ENCODE data around the gene SCAMP5.

The SCAMP5 gene

DNA sequence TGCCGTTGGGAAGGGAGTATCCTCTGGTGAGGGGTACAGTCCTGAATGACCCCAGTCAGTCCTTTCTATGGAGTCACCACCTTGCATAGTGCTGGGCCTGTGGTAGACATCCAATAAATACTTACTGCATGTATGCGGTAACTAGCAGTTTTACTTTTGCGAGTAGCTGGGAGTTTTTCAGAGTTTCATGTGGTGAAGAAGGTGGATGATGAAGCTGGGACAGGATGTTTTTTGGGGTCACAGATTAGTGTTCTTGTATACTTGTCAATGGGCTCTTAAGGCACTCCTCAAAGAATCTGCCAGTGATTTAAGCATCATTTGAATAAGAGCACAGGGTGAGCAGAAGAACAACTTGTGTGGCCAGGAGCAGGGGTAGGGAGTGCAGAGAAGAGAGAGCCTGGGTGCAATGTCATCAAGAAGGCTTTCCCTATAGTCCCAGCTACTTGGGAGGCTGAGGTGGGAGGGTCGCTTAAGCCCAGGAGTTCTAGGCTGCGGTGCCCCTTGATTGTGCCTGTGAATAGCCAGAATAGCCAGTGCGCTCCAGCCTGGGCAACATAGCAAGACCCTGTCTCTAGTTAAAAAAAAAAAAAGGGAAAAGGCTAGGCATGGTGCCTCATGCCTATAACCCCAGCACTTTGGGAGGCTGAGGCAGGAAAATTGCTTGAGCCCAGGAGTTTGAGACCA is 50.1 kb downstream of the SCAMP5 start:
- no peak for DNase-seq (ENCODE audit: low read depth in 2 of 2)

DNA sequence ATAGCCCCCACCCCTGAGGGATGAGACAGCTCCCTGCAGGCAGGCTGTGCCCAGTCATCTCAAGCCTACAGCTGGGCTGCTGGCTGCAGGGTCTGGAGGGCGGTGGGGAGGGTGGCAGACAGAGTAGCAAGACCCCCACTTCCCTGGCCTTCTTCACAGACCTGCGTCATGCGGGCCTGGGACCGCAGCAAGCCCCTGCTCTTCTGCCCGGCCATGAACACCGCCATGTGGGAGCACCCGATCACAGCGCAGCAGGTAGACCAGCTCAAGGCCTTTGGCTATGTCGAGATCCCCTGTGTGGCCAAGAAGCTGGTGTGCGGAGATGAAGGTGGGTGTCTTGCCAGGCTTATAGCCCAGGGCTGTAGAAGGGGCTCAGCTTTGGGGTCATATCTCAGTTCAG is 53.0 kb downstream of the SCAMP5 start:
- DNase-seq (ENCODE audit: low read depth in 2 of 2): no peak

DNA sequence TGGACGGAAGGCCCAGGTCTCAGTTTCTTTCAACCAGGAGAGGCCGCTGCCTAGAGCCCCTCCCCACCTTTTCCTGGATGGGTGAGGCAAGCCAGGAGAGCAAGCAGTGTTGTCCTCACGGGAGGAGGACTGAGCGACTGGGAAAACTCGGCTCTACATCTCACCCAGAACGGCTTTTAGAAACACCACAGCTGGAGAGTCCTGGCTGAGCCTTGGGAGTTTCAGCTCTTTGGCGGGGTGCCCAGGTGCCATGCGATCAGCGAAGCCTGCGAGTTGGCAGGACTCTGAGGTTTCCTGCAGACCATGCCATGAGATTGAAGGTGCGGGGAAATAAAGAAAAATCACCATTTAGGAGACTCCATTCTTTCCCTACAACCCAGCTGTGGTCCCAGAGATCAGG is 54.0 kb downstream of the SCAMP5 start:
- DNase-seq (ENCODE audit: low read depth in 2 of 2): no peak

DNA sequence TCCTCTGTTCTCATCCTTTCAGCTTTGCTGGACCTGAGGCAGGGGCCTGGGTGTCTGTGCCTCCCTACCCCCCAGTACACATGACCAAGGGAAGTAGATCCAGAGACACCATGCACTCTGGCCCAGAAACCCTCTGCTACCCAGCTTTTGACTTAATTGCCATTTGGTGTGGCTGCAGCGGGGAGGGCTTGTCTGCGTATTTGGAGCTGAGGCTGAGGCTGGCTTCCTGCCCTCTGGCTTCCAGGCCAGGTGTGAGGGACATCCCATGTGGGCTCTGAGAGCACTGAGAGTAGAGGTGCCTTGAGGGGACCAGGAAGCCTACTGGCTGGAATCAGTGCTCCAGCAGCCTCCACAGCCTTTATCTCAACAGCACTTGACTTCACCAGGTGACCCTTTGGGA is 54.9 kb downstream of the SCAMP5 start:
- DNase-seq (ENCODE audit: low read depth in 2 of 2): no peak

DNA sequence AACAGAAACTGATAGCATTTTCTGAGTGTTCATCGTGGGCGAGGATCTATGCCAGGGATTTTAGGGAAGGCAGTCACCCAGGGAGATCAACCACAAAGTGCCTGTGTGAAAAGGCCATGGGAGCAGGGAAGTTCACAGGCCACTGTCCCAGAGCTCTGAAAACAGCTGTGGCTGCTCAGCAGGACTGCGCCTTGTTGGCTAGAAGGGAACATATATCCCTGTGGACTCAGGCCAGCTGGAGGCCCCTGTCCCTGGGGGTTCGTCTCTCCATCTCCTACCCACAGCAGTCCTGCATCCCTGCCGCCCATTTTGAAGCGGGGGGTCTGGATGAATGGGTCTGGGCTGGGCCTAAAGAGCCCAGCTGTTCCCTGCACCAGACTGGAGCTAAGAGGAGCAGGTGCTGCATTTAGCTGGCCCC is 55.8 kb downstream of the SCAMP5 start:
- DNase-seq (ENCODE audit: low read depth in 2 of 2): no peak

DNA sequence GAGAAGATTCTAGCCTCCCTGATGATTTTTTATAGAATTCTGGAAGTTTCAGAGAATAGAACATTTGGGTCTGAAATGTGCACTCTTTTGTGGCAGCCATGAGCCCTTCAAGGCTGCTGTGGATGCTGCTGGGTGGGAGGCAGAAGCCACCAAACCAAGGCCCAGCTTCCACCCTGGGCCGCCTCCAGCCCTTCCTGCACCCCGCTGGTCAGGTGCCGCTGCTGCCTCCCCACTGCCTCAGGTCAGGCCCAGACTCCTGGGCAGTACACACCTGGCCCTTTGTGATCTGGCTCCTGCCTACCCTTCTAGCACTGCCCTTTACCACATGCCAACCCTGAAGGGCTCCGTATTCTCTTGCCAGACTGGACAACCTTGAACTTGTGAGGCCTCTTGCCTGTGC is 56.3 kb downstream of the SCAMP5 start:
- DNase-seq (ENCODE audit: low read depth in 2 of 2): no peak

DNA sequence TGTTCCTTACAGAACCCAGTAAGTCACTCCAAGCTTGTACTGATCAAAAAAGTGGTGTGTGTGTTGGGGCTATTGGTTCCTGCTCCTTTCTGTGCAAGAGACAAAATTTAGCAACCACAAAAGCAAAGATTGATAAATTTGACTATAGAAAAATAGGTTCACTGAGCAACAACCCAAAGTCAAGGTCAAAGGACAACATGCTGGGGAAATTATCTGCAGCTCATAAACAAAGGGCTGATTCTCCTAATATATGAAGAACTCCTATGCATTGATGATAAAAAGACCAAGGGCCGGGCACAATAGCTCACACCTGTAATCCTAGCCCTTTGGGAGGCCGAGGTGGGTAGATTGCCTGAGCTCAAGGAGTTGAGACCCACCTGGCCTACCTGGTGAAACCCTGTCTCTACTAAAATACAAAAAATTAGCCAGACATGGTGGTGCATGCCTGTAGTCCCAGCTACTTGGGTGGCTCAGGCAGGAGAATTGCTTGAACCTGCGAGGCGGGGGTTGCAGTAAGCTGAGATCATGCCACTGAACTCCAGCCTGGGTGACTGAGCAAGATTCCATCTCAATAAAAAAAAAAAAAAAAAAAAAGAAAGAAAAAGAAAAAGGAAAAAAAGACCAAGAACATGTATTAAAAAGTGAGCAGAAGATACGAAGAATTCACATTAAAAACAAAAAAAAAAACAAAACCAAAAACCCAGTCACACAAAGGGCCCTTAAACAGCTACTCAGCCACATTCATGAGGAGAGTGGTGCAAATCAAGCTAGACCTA is 57.8 kb downstream of the SCAMP5 start:
- no peak for DNase-seq (ENCODE audit: low read depth in 2 of 2)

DNA sequence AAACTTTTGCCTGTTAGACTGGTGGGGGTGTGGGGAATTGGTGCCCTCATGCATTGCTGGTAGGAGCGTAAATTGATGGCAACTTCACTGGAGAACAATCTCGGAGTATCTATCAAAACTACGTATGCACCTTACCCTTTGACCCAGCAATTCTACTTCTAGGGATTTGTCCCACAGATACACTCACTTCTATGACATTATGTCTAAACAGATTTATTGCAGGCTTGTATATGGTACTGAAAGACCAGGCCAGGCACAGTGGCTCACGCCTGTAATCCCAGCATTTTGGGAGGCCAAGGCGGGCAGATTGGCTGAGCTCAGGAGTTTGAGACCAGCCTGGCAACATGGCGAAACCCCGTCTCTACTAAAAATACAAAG is 58.4 kb downstream of the SCAMP5 start:
- no peak for DNase-seq (ENCODE audit: low read depth in 2 of 2)

DNA sequence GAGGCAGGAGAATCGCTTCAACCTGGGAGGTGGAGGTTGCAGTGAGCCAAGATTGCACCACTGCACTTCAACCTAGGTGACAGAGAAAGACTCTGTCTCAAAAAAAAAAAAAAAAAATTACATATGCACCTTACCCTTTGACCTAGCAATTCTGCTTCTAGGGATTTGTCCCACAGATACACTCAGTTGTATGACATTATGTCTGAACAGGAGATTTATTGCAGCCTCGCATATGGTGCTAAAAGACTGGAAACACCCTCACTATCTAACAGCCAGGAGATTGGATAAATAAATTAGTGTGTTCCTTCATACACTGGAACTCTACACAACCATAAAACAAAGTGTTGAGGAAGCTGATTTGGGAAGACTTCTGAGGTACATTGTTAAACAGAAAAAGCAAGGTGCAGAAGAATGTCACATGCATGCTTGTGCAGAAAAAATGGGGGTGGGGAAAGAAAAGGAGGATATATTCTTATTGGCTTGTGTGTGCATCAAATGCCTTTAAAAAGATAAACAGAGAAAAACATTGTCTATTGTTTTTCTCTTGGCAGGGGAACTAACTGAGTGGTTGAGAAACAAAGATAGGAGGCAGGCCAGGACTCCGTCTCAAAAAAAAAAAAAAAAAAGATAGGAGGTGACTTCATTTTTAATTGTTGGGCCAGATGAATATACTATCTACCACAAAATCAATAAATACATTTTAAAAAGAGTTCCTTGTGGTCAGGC is 59.0 kb downstream of the SCAMP5 start:
- DNase-seq (ENCODE audit: low read depth in 2 of 2): no peak

DNA sequence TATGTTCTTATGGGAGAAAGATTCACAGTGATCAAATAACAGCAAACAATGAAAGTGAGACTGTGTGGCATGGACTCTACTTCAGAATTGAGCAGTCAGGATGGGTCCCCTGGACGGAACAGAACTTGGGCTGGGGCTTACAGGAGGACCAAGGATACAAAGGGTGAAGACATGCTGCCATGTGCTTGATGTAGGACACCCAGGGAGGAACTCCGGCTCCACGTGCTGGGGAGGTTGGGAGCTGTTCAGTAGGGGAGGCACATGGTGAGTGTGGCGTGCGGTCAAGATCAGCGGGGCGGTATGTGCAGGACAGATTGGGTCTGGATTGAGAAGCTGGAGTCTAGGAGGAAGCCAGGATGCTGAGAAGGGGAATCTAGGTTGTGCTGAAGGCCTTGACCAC is 60.7 kb downstream of the SCAMP5 start:
- DNase-seq (ENCODE audit: low read depth in 2 of 2): no peak

DNA sequence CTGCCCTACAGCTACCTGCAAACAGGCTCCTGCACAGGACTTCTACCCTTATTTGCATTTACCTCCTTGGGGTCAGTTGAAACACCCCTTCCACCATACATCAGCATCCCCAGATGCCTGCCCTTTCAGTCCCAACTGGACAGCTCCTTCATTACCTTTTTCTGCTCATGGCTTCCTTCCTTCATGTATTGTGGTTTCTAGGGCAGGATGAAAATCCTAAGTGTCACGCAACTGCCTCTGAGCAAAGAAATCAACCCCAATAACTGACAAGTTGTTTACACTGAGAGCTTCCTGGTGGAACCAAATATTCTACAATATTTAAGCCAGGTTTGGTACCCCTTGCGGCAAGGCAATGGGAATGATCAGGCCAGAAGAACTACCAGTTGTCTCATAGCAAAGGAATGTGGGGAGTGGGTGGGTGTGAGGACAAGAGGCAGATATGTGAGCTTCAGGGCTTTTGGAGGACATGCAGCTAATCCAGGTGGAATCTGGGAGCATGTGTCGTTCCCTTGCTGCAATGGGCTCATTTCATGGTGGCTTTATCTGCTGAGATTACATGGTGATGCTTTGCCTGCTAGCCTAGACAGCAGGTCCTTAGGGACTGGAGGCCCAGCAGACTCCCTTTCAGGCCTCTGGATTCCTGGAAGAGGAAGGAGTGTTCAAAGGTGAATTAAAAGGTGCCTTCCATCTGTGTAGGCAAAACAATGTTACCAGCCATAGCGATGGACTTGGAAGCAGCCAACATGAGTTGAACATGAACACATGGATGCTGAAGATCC is 63.0 kb downstream of the SCAMP5 start:
- no peak for DNase-seq (ENCODE audit: low read depth in 2 of 2)

DNA sequence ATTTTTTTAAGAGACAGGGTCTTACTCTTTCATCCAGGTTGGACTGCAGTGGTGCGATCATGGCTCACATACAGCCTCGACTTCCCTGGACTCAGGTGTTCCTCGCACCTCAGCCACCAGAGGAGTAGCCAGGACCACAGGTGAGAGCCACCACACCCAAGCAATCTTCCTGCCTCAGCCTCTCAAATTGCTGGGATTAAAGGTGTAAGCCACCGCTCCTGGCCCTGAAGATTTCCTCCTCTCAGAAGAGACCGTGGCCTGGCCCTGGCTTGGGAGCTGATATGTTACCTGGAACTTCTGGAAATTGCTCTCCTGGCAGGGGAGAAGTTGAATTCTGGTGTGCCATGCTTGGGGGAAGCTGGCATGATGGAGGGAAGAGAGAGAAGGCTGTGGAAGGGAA is 64.2 kb downstream of the SCAMP5 start:
- DNase-seq (ENCODE audit: low read depth in 2 of 2): no peak

DNA sequence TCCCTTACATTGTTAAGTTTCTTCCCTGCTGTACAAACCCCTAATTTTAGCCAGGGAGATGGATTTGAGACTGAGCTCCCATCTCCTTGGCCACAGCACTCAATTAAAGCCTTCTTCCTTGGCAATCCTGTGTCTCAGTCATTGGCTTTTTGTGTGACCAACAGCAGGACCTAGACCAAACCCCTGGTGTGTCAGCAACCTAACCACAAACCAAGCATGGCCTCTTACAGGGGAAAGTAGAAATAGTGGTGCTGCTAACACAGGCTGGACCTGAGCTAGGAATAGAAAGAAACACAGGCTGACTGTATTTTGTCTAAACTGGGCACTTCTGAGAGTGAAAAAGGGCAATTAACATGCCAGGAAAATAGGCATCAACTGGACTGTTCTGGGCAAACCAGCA is 65.9 kb downstream of the SCAMP5 start:
- no peak for DNase-seq (ENCODE audit: low read depth in 2 of 2)

DNA sequence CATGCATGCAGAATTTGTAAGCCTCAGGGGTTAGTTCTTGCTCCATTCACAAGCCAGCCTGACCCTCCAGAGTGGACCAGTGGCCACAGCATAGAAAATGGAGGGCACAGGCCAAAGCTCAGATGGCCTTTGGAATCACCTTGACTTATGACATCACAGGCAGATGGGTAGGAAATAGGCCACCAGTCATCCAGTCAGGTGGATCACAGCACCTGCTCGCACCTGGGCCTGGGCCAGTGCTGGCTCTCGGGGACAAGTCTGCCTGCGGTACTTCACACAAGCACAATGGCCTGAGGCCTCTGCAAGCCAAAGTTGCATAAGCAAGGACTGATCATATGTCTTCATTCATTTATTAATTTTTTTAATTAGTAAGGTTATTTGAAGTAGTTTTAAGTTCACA is 67.3 kb downstream of the SCAMP5 start:
- no peak for DNase-seq (ENCODE audit: low read depth in 2 of 2)

DNA sequence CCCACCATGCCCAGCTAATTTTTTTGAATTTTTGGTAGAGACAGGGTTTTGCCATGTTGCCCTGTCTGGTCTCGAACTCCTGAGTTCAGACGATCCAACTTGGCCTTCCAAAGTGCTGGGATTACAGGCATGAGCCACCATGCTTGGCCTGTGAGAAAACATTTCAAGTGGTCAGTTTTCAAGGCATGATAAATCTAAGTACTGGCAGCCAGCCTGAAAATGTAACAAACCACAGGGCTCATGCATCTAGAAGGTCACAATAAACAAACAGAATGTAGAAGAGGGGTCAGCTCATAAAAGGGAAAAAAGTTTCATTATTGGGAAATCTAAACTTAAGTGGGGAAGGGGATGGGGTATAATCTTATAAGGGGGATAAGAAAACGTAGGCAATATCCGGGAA is 68.0 kb downstream of the SCAMP5 start:
- no peak for DNase-seq (ENCODE audit: low read depth in 2 of 2)

DNA sequence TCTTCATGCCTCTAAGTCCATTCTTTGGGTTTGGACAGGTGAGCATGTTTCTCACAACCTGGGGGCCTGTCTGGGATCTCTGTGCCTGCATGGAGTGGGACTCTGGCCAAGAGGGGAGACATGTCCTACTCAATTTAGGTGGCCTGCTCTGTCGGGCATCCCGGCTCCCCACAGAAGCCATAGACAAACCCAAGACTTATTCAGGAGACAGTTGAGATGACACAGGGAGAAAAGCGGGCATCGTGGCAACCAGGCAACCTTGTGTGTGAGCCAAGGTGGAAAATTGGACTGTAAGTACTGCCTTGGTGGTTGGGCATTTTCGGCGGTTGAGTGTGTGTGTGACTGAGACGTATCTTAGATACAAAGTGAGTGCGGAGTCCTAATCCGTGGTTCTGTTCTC is 68.5 kb downstream of the SCAMP5 start:
- DNase-seq (ENCODE audit: low read depth in 2 of 2): no peak

DNA sequence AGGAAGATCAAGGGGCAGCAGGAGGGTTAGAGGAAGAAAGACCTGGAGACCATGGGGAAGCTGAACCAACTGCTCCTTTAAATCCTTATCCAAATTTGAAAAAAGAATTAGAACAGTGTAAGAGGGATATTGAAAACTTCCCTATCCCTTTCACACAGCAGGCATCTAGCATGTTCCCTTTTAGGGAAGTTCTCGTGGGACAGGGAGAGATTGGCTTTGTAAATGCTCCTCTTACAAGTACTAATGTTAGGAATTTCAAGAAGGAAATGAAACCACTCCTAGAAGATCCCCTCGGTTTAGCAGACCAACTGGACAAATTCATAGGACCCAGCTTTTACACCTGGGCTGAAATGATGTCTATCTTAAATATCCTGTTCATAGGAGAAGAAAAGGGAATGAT is 69.5 kb downstream of the SCAMP5 start:
- no peak for DNase-seq (ENCODE audit: low read depth in 2 of 2)

DNA sequence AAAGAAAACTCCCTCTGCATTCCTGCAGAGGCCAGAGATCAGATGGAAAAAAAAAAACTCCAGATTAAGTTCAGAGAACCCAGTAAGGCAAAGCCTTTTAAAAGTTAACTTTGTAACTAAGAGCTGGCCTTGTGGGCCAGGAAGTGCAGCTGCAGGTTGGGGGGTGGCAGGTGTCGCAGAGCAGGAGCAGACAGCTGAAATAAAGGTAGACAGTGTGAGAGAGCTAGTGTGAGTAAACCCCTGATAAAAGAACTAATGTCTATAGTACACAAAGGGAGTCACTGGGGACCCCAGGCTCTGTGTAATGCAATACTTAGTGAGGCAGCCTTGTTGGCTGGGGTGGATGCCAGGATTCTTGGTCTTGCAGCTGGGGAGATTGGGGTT is 70.1 kb downstream of the SCAMP5 start:
- DNase-seq (ENCODE audit: low read depth in 2 of 2): no peak

DNA sequence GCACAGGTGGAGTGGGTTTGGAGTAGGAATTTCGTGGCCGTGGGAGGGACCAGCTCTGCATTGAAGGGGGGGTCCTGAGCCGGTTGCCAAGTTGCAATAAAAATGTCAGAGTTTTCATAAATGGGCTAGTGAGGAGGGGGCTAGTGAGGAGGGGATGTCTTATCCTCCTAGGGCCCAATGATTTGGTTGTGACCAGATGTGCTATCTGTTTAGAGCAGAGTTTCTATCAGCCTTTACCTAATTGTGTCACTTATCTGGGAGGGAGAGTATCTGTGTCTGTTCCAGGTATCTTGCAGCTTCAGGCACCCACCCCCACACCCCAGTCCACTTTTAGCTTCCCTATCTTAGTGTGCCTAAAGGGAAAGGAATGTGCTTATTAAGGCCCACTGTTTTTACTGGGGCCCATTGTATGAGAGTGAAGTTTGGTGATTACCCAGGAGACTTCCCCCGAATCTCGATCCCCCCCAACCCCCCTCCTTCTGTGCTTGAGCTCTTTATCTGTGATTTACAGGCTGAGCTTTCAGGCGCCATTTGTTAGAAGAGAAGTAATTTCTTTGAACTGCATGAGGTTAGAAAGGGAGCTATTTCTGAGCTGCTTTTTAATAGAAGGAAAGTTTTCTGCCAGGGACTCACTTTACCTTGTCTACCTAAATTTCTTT is 70.6 kb downstream of the SCAMP5 start:
- no peak for DNase-seq (ENCODE audit: low read depth in 2 of 2)

DNA sequence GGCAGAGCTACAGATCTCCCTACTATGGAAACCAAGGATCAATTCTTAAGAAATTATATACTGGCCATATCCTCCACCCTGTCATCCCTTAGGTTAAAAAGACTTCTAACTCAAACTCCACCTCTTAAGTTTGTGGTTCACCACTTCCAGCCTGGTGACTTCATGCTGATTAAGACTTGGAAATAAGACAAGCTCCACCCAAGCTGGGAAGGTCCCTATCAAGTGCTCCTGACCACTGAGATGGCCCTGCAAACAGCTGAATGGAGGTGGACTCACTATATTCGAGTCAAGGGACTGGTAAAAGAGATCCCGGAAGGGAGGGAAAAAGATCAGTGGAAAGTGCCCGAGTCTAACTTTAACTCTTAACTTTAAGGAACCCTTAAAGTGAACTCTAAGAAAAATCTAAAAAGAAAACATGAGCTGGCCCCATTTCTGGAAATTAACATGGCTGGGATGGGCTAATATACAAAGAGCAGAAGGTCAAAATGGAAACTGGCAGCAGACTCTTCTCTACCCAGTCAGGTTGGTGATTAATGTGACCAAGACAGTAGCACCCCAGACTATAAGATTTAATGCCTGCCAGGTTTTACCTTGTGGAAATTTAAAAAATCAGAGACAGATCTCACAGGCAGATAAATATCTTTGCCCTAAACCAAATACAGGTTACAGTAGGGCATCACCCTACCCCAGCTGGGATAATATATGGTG is 71.9 kb downstream of the SCAMP5 start:
- no peak for DNase-seq (ENCODE audit: low read depth in 2 of 2)

DNA sequence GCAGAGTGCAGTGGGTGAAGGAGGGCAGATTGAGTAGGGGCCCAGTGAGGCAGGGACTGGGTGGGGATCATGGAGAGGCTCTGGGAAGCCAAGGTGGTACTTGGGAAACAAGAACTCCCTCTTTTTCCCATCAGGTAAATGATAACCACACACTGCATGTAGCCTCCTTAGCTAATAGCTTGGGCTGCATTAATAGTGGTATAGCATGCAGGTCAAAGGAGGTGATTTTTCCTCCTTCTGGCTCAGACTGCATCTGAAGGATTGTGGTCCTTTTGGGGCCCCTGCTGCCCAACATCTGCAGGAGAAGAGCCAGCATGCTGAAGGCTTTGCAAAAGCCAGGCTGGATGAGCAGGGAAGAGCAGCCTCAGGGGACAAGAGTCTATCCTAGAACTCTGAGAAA is 73.4 kb downstream of the SCAMP5 start:
- no peak for DNase-seq (ENCODE audit: low read depth in 2 of 2)

Data from stimulated activated CD8-positive, alpha-beta memory T cell treated with anti-CD3 and anti-CD28 coated beads, Interleukin-2, amount 100 ng/mL, for 1 hour (primary cell).